ENCODE data around the gene ANKHD1. TPM values are rescaled to one million over a fixed set of nuclear protein-coding genes. Genes with fewer than 3 reads are reported as not detected.

Gene ANKHD1
- total RNA-seq, 1 donor: 81.1 TPM

DNA sequence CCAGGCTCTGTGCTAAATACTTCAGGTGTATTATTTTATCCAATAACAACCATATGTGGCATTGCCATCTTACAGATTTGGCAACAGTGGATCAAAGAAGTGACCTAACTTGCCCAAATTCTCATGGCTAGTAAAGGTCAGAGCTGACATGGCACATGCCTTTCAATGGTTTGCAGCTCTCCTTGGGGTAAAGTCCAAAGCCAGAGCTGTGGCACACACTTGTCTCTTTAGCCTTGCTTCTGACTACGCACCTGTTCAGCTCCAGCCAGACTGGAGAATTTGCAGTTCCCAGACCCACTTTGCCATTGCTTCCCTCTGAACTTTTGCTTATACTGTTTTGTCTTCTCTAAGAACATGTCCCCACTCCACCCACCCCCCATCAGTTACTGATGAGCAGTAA, 168.9 kb downstream of the ANKHD1 start:
- Histone ChIP-seq H3K36me3 (ENCODE audit: insufficient read depth, low read length) (peaks cover 27% of the 10 kb centered on the region), H2AFZ (ENCODE audit: low read length) (no peak overlapping the region), H3K4me3 (ENCODE audit: insufficient read depth, low read length) (no peak overlapping the region), H3K4me2 (ENCODE audit: insufficient read depth, low read length) (no peak overlapping the region), H3K27ac (ENCODE audit: low read depth, low read length) (no peak overlapping the region), H3K79me2 (ENCODE audit: insufficient read depth, low read length) (peaks cover 34% of the 10 kb centered on the region), H3K9me3 (ENCODE audit: low read depth, low read length) (no peaks in the 10 kb centered on the region), H3K27me3 (ENCODE audit: insufficient read depth, low read length) (no peaks in the 10 kb centered on the region), H4K20me1 (ENCODE audit: insufficient read depth, low read length) (no peaks in the 10 kb centered on the region), H3K4me1 (ENCODE audit: insufficient read depth, low read length) (peaks cover 12% of the 10 kb centered on the region)
- TF ChIP-seq CTCF (IDR thresholded peaks at IDR 0.05; ENCODE audit: extremely low read depth, low read depth, low read length): no peak
- DNase-seq (ENCODE audit: insufficient read length, low spot score, missing footprints): peak; percentile 22

DNA sequence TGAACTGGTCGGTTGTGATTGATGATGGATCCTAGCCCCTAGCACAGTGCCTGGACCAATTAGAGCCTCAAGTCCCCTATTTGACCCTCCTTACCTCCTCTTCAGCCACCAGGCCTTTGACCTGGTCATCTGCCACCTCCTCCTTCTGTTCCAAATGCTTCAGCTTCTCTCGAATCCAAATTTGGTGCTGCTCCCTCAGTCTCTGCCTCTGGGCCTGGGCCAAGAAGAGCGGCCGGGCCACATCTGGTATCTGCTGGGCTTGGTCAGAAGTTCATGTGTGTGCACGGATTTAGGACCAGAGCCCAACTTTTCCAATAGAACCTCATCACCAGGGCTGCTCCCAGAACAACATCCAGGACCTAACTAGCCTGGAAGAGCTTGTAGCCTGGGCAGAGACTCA, 169.5 kb downstream of the ANKHD1 start:
- Histone ChIP-seq H3K4me3 (ENCODE audit: insufficient read depth, low read length) (no peak overlapping the region), H3K27ac (ENCODE audit: low read depth, low read length) (no peak overlapping the region), H3K36me3 (ENCODE audit: insufficient read depth, low read length) (peaks cover 25% of the 10 kb centered on the region), H4K20me1 (ENCODE audit: insufficient read depth, low read length) (no peaks in the 10 kb centered on the region), H3K27me3 (ENCODE audit: insufficient read depth, low read length) (no peaks in the 10 kb centered on the region), H3K79me2 (ENCODE audit: insufficient read depth, low read length) (peaks cover 27% of the 10 kb centered on the region), H2AFZ (ENCODE audit: low read length) (no peak overlapping the region), H3K4me1 (ENCODE audit: insufficient read depth, low read length) (peaks cover 6% of the 10 kb centered on the region), H3K9me3 (ENCODE audit: low read depth, low read length) (no peaks in the 10 kb centered on the region), H3K4me2 (ENCODE audit: insufficient read depth, low read length) (no peak overlapping the region)
- DNase-seq (ENCODE audit: insufficient read length, low spot score, missing footprints): peak; percentile 32
- no peak for TF ChIP-seq CTCF (IDR thresholded peaks at IDR 0.05; ENCODE audit: extremely low read depth, low read depth, low read length)

- no peak for TF ChIP-seq CTCF (IDR thresholded peaks at IDR 0.05; ENCODE audit: extremely low read depth, low read depth, low read length)
- Histone ChIP-seq H3K27ac (ENCODE audit: low read depth, low read length) (peak overlapping the region; percentile 0), H3K79me2 (ENCODE audit: insufficient read depth, low read length) (peaks cover 2% of the 10 kb centered on the region), H3K4me2 (ENCODE audit: insufficient read depth, low read length) (no peak overlapping the region), H3K9me3 (ENCODE audit: low read depth, low read length) (no peaks in the 10 kb centered on the region), H4K20me1 (ENCODE audit: insufficient read depth, low read length) (no peaks in the 10 kb centered on the region), H3K4me1 (ENCODE audit: insufficient read depth, low read length) (peaks cover 13% of the 10 kb centered on the region), H3K36me3 (ENCODE audit: insufficient read depth, low read length) (peaks cover under 1% of the 10 kb centered on the region), H2AFZ (ENCODE audit: low read length) (no peak overlapping the region), H3K4me3 (ENCODE audit: insufficient read depth, low read length) (no peak overlapping the region), H3K27me3 (ENCODE audit: insufficient read depth, low read length) (no peaks in the 10 kb centered on the region)
- no peak for DNase-seq (ENCODE audit: insufficient read length, low spot score, missing footprints)
These were observed 172.1 kb downstream of the ANKHD1 start for GRCh38 chr5:140573683-140574082.

GRCh38 chr5:140574165-140574564, 172.5 kb downstream of the ANKHD1 start:
- peak; percentile 82 for DNase-seq (ENCODE audit: insufficient read length, low spot score, missing footprints)
- Histone ChIP-seq H3K4me1 (ENCODE audit: insufficient read depth, low read length) (peaks cover 13% of the 10 kb centered on the region), H3K36me3 (ENCODE audit: insufficient read depth, low read length) (no peaks in the 10 kb centered on the region), H4K20me1 (ENCODE audit: insufficient read depth, low read length) (no peaks in the 10 kb centered on the region), H3K4me2 (ENCODE audit: insufficient read depth, low read length) (no peak overlapping the region), H3K9me3 (ENCODE audit: low read depth, low read length) (no peaks in the 10 kb centered on the region), H2AFZ (ENCODE audit: low read length) (peak overlapping the region; percentile 57), H3K79me2 (ENCODE audit: insufficient read depth, low read length) (no peaks in the 10 kb centered on the region), H3K27me3 (ENCODE audit: insufficient read depth, low read length) (no peaks in the 10 kb centered on the region), H3K27ac (ENCODE audit: low read depth, low read length) (peak overlapping the region; percentile 0), H3K4me3 (ENCODE audit: insufficient read depth, low read length) (no peak overlapping the region)
- no peak for TF ChIP-seq CTCF (IDR thresholded peaks at IDR 0.05; ENCODE audit: extremely low read depth, low read depth, low read length)
